ENCODE results near the gene PSEN2.

The PSEN2 gene

DNA sequence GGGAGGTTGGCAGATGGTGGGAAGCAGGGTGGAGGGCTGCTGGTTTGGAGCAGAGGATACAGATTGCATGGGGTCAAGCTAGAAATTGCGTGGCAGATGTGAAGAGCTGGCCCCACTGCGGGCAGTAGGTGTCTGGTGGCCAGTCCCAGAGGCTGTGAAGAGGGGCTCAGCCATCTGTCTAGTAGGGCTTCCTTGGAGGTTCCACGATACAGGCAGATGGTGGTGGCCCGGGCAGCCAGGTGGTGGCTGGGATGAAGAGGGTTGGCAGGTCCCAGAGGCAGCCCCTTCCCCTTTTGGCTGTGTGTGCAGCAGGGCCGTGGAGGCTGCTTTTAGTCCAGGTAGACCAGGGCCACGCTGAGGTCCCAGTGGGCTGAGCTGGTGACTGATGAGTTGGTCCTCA is 16.6 kb downstream of the PSEN2 start:
- DNase-seq, result no peak

DNA sequence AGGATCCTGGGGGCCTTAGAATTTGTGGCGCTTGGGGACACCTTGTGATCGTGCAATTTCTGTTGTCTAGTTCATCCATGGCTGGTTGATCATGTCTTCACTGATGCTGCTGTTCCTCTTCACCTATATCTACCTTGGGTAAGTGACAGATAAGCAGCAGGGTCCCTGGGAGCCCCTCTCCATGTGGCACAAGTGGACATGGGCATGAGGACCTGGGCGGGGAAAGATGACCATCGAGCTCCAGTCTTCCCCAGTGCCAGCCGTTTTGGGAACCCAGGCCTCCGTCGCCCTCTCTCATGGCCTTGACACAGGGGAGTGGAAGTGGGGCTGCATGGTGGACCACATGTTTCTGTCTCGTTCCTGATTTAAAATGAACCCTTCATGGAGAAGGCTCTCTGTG is 17.6 kb downstream of the PSEN2 start:
- no peak for DNase-seq

DNA sequence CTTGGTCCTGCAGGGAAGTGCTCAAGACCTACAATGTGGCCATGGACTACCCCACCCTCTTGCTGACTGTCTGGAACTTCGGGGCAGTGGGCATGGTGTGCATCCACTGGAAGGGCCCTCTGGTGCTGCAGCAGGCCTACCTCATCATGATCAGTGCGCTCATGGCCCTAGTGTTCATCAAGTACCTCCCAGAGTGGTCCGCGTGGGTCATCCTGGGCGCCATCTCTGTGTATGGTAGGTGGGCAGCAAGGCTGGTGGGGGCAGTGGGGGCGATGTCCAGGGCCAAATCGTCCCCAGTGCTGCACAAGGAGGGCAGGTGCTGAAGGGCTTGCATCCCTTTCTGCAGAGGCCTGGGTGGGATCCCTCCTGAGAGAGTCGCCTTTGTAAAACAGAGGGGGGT is 18.4 kb downstream of the PSEN2 start:
- no peak for DNase-seq

DNA sequence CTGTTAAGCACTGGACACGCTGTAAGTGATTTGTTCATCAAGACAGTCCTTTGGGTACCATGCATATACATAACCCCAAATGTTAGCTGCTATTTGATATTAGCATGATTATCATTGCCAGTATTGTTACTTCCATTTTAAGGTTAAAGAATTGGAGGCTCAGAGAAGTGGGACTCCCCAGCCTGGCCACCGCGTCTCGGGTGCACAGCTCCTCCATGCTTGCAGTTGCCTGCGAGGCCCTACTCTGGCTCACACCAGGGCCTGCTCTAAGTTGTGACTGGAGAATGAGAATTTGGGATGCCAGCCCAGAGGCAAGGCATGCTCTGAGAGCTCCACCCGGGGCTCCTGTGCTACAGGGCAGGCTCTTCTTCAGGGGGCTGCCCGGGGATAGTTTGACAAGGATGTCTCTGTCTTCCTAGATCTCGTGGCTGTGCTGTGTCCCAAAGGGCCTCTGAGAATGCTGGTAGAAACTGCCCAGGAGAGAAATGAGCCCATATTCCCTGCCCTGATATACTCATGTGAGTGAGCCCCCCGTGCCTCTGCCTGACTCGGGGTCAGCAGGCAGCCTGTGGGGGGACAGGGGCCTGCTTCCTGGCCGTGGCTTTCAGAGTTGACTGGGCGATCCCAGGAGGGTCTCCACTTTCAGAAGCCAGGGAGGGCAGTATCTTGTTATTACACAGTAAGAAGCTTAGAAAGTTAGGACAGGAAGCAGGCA is 19.4 kb downstream of the PSEN2 start:
- no peak for DNase-seq

DNA sequence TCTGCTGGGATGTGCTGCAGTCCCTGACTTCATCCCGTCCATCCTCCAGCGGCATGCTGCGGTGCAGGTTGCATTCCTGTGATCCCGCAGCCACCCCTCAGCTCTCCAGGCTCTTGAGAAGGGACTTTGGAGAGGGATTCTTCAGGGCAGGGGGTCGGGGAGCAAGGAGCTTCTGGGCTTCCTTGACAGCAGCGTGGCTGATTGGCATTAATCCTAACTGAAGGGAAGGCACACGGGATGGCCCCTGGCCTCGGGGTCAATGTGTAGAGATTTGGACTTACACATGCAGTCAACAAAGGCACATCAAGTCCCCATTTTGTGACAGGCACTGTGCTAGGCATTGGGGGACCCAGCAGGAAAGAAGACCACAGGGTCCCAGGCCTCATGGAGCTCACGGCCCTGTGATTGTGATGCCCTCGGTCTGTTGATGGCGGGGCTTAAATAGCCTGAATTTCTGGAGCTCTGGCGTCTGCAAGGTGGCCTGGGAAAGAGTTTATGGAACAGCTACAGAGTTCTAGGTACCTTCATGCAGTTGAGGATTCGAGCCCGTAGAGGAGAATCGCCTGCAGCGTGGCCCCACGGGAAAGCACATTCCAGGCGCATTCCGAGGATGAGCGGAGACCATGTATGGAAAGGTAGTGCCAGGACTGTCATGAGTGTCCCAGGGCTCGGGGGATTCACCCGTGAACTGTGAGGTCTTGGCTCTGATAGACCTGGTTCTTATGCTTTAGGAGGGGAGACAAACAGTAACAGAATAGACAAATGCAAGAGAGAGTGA is 20.1 kb downstream of the PSEN2 start:
- DNase-seq, result no peak

DNA sequence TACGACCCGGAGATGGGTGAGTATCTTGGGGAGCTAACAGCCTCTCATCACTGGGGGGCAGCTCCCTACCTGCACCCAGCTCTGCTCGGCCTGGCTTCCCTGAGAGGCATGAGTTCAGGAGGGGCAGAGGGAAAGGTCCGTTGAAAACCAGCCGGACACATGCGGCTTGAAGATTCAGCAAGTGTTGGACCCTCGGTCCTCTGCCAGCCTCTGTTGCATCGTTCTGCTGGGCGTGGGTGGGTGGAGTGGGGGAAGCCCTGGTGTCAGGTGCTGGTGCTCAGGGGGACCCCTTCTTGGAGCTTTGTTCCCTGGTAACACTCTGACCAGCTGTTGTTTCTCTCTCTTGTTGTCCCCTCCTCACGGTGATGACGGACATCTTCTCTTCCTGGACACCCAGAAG is 20.9 kb downstream of the PSEN2 start:
- DNase-seq, result no peak

DNA sequence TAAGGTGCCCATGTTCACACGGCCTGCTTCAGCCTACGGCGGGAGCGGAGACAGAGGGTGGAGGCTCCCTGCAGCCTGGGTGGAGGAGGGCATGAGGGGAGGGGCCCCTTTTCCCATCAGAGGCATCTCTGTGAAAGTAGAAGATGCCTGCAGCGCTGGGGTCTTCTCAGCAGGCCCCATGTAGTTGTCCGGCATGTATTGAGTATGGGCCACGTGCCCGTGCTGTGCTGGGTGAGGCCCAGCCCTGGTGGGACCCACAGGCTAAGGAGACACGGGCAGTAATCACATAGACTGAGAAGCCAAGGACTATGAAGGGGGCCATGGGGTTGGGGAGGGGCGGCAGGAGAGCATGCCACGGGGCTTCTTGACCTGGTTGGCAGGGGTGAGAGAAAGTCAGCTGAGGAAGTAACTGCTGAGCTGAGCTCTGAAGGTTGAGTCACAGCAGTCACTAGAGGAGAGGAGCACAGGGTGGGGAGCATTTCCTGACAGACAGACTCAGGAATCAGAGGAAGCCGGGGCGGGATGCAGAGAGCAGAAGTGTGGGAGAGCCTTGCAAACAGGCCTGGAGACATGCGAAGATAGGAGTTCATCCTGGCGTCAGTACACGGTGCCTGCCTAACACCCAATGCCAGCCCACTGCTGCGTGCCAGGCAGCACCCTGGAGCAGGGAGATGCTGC is 21.6 kb downstream of the PSEN2 start:
- no peak for DNase-seq

DNA sequence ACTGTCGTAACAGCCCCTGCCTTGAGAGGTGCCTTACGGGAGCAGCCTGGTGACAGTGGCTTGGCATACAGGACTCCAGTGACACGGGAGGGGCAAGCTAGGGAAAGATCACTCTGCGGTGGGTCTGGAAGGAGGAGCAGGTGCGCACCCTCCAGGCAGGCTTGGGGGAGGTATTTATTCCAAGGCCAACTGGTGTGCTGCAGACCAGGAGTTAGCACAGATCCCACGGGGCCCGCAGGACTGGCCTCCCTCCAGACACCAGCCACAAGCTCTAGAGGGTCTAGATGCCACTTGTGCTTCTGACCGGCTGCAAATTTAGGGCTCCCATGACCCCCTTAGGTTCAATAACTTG is 22.1 kb downstream of the PSEN2 start:
- DNase-seq, result no peak

DNA sequence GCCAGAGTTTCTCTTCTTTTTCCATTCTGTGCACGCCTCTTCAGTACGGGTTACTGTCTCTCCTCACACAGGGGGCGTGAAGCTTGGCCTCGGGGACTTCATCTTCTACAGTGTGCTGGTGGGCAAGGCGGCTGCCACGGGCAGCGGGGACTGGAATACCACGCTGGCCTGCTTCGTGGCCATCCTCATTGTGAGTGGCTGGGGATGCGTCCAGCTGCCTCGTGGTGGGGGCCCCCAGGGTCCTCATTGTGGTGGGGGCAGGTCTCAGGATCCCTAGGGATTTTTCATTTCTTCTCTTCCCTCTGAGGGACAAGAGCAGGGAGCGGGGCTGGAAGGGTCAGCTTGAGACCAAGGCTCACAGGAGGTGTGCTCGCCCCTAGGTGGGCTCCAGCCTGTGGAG is 23.5 kb downstream of the PSEN2 start:
- DNase-seq, result no peak

DNA sequence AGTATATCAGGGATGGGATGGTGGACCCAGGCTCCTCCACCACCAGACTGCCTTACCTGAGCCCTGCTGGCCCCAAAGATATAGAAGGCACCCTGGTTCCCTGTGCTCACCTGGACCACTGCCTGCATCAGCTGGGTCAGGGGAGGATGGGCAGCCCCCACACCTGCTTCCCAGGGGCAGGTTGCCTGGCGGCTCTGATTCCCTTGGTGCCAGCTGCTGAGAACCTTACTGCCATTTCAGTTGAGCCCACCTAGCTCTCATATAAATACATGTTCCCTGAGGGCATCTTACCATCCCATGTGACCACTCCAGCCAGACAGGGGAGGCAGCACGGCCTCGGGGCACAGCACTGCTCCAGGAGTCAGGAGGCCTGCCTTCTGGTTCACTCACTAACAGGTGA is 24.4 kb downstream of the PSEN2 start:
- DNase-seq, result no peak

DNA sequence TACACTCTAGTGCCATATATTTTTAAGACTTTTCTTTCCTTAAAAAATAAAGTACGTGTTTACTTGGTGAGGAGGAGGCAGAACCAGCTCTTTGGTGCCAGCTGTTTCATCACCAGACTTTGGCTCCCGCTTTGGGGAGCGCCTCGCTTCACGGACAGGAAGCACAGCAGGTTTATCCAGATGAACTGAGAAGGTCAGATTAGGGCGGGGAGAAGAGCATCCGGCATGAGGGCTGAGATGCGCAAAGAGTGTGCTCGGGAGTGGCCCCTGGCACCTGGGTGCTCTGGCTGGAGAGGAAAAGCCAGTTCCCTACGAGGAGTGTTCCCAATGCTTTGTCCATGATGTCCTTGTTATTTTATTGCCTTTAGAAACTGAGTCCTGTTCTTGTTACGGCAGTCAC is 25.2 kb downstream of the PSEN2 start:
- no peak for DNase-seq

DNA sequence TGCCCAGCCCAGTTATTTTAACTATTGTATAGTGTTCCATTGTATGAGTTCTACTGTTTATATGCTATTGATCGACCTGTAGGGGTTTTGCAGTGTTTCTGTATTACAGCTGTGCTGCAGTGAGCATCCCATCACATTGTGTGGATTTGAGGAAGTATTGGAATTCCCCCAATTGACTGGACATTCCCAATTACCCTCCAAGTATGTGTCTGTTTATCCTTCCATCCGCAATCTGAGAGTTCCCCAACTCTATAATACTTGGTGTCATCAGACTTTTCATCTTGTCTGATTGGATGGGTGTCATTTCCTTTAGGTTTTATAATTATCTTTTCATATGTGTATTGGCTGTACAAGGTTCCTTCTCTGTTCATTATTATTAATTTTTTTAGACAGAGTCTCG is 27.8 kb downstream of the PSEN2 start:
- no peak for DNase-seq

DNA sequence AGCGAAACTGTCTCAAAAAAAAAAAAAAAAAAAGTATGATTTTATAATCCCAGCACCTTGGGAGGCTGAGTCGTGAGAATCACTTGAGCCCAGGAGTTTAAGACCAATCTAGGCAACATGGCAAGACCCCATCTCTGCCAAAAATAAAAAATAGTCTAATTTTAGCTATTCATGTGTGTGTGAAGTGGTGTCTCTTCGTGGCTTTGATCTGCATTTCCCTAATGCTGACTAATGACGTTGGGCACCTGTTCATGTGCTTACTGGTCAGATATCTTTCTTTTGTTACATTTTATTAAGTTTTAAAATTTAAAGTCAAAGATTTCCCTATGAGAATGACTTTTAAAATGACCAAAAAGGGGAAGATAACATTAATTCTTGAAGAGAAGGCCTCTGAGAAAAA is 31.0 kb downstream of the PSEN2 start:
- no peak for DNase-seq

DNA sequence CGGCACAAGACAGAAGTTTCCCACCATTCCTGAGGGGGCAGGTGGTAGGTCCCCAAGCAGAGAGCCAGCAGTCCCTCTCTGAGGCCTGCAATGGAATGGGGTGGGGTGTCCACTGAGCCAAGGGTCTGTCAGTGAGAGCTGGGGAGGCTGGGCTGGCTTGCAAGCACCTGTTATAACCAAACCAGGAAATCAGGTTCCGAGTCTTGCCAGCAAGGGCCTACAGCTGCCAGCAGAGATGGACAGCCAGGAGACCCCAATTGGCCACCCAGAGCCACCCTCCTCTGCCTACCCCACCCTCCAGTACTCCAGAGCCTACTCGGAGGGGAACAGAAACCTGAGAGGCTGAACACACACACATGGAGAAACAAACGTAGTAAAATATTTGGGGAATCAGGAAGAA is 32.2 kb downstream of the PSEN2 start:
- DNase-seq, result no peak

DNA sequence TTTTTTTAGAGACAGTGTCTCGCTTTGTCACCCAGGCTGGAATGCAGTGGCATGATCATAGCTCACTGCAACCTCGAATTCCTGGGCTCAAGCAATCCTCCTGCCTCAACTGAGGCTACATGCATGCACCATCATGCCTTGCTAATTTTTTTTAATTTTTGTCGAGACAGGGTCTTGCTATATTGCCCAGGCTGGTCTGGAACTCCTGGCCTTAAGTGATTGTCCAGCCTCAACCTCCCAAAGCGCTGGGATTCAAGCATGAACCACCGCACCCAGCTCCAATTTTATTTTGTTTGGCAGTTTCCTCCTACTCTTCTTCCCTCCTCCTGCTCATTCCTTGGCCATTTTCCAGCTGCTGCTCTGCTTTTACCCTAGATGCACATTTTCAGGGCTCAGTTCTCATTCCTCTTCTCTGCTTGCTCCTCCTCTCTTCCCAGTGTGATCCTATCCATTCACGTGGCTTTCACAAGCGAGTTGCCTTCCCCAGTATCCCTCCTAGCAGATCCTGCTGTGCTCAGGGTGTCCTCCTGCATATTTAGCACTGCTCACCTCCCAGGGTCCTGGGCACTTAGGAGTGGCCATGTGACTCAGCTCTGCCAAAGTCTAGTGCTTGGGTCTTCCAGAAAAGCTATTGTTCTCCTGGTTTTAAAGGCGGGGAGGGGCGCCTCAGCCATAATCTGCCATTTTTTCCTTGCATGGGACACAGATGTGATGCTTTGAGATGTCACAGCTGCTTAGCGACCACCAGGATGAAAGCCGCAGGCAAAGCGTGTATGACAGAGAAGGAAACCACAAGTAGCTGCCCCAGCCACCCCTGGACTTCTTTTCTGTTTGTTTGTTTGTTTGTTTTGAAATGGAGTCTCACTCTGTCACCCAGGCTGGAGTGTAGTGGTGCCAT is 33.7 kb downstream of the PSEN2 start:
- no peak for DNase-seq

DNA sequence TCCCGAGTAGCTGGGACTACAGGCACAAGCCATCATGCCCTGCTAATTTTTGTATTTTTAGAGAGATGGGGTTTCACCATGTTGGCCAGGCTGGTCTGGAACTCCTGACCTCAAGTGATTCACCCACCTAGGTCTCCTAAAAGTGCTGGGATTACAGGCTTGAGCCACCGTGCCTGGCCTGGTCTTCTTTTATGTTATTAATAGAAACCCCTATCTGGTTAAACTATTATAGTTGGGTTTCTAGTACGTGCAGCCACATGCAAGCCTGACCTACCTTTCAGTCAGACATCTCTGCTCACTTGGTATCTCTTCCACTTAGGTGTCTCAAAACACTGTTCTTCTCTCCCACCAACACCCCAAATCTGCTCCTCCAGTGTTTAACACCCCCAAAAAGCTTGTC is 34.4 kb downstream of the PSEN2 start:
- no peak for DNase-seq

DNA sequence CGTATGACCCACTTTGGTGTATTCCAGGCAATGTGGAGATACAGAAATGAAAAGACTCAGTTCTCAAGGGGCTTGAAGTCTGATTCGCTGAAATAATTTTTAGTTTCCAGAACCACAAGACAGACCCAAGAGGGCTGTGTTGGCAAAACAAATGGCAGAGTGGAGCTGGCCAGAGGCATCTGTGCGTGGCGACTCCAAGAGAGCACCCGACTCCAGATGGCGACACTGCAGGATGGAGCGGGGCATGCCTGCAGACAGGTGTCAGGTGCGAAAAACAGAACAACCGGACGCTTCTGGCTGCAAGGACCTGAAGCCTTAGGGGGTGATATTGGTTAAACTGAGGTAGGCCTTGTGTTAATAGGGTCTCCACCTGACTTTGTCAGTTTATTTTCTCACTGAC is 38.0 kb downstream of the PSEN2 start:
- no peak for DNase-seq

DNA sequence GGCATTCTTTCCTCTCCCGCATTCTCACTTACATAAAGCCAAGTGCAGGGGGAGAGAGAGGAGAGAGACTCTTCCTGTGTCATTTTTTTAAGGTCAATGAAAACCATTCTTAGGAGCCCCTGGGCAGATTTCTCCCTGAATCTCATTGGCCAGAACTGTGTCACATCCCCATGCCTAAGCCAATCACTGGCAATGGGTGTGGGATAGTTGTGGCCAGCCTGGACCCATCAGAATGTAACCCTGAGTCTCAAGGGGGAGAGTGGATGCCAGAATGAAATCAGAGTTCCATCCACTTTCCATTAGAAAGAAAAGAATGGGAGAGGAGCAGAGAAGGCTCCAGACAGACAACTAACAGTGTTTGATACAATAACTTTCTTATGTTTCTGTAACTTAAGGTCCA is 38.5 kb downstream of the PSEN2 start:
- DNase-seq, result no peak

DNA sequence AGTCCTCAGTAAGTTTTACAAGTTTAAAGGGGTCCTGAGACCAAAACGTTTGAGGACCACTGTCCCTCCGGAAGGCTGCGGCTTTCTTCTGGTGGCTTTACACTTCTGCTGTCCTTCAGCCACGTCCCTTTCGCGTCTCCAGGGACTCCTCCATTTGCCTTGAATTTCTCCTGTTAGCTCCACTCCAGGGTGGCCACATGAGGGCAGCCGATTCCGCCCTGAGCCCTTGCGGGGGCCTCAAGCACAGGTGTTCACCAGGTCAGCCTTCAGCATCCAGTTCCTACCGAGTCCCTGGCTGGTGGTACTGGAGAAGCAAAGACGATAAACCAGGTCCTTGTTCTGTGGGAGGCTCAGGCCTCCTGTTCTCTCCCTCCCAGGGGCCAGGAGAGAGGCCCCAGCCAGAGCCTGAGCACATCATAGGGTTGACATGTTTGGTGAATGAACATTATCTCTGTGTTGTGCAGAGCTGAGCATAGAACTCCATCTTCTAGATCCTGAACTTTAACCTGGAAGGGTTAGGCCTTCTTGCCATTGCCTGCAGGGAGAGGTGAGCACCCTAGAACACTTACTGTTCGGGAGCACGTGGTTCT is 42.3 kb downstream of the PSEN2 start:
- no peak for DNase-seq

DNA sequence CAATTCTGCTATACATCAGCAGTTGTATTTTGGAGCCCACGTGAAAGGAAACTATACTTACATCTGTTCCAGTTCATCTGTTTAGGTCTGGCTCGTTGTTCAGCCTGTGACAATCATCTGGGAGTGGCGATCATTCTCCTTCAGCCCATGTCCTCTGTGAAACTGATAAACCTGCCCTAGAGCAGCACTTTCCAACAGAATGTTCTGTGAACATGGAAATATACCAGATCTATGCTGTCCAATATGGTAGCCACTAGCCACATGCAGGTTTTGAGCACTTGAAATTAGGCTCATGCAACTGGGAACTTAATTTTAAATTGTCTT is 45.2 kb downstream of the PSEN2 start:
- no peak for DNase-seq

DNA sequence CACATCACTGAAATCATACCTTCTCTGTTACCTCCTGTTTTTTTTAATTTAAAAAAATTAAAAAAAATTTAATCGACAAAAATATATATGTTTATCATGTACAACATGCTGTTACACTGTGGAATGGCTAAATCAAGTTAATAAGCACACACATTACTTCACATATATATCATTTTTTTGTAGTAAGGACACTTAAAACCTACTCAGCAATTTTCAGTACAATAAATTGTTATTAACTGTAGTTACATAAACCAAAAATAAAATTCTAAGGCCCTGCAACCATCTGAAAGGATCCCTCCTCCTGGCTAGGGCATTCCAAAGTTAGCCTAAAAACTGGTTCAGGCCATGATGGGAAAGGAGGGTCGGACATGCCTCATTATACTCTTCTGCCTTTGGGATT is 46.1 kb downstream of the PSEN2 start:
- DNase-seq, result no peak

DNA sequence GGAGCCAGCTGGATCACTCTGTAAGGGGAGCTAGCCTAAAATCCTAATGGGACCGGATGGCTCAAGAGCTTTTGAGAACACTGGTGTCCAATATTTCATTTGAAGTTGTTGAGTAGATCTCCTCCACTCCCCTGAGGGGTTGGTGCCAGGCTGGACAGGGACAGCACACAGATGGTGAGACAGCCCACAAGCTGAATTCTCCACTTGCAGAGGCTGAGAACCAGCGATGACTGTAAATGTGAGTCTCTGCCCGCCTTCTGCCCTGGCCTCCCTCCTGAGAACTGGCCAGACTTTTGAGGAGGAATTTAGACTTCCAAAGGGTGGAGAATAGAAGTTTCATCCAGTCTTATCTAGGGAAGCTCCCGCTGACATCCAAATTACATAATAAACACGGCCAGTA is 49.2 kb downstream of the PSEN2 start:
- no peak for DNase-seq

DNA sequence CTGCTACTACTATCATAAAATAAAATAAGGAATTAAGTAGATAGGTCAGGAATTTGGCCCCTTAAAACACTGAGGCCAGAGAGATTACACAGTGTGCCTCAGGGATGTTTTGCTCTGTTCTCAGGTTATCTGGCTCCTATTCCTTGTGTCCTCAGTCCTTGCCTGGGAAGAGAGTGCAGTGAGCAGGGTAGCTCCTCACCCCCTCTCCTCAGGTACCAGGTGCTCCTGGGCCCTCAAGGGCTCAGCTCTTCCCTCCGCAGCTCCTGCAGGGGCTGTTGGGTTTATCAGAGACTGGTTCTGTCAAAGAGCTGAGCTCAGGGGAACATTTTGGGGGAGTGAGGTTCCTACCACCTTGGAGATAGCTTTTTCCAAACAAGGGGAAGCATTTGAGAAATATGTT is 49.6 kb downstream of the PSEN2 start:
- no peak for DNase-seq

All from DMS79 (cell line).